Neural progenitor cell (in vitro differentiated cells): ENCODE data around the gene SPRED2. TPM values are rescaled to one million over a fixed set of nuclear protein-coding genes. Genes with fewer than 3 reads are reported as not detected.

Source experiments
- DNase-seq: peaks from one replicate; pipeline ENCODE4 v3.0.0-alpha.2; 2016; ENCODE audit warnings: low spot score
- H2AFZ ChIP-seq: fragments of 200-600 bp; sonication (generic); replicated peaks from 2 replicates; pipeline ENCODE4 v1.6.1; 2016; ENCODE audit warnings: antibody characterized with exemption
- H3F3A ChIP-seq: fragments of 200-600 bp; sonication (generic); 2 replicates; pipeline ENCODE4 v1.6.1; 2016; ENCODE audit warnings: antibody characterized with exemption, low read depth
- H3K27ac ChIP-seq: fragments of 200-600 bp; sonication (generic); 2 replicates; pipeline ENCODE4 v1.5.1; 2016; ENCODE audit warnings: mild to moderate bottlenecking
- H3K27me3 ChIP-seq: fragments of 200-600 bp; sonication (generic); 2 replicates; pipeline ENCODE4 v1.6.1; 2016; ENCODE audit warnings: mild to moderate bottlenecking, moderate library complexity
- H3K36me3 ChIP-seq: fragments of 200-600 bp; sonication (generic); 2 replicates; pipeline ENCODE4 v1.5.1; 2016
- H3K4me1 ChIP-seq: fragments of 200-600 bp; sonication (generic); 2 replicates; pipeline ENCODE4 v1.6.1; 2016; ENCODE audit warnings: mixed run types
- H3K4me2 ChIP-seq: fragments of 200-600 bp; sonication (generic); 2 replicates; pipeline ENCODE4 v1.6.1; 2016
- H3K4me3 ChIP-seq: fragments of 200-600 bp; sonication (generic); 2 replicates; pipeline ENCODE4 v1.5.1; 2016
- H3K79me2 ChIP-seq: fragments of 200-600 bp; sonication (generic); 2 replicates; pipeline ENCODE4 v1.6.1; 2016; ENCODE audit warnings: low read depth
- H3K9ac ChIP-seq: fragments of 200-600 bp; sonication (generic); 2 replicates; pipeline ENCODE4 v1.6.1; 2016
- H3K9me3 ChIP-seq: fragments of 200-600 bp; sonication (generic); 2 replicates; pipeline ENCODE4 v1.5.1; 2016; ENCODE audit warnings: low read depth
- H4K20me1 ChIP-seq: fragments of 200-600 bp; sonication (generic); 2 replicates; pipeline ENCODE4 v1.6.1; 2016; ENCODE audit warnings: low read depth
- H3K27ac Mint-ChIP-seq: 3 replicates; pipeline ENCODE4 v1.8.0; 2021; ENCODE audit warnings: mixed read lengths
- H3K27me3 Mint-ChIP-seq: 2 replicates; pipeline ENCODE4 v1.8.0; 2022; ENCODE audit warnings: low read depth, mild to moderate bottlenecking, inconsistent platforms, moderate library complexity, mixed read lengths; ENCODE audit not compliant: insufficient read depth
- H3K36me3 Mint-ChIP-seq: 3 replicates; pipeline ENCODE4 v1.8.0; 2021; ENCODE audit warnings: mixed read lengths
- H3K4me1 Mint-ChIP-seq: 3 replicates; pipeline ENCODE4 v1.8.0; 2021; ENCODE audit warnings: mixed read lengths
- H3K4me3 Mint-ChIP-seq: 3 replicates; pipeline ENCODE4 v1.8.0; 2021; ENCODE audit warnings: mild to moderate bottlenecking, moderate library complexity, mixed read lengths
- H3K9me3 Mint-ChIP-seq: 3 replicates; pipeline ENCODE4 v1.8.0; 2020; ENCODE audit warnings: mixed read lengths
- EZH2 ChIP-seq: fragments of 200-600 bp; sonication (generic); IDR thresholded peaks from 2 replicates; pipeline ENCODE4 v1.6.1; 2017; ENCODE audit warnings: antibody characterized with exemption, mild to moderate bottlenecking, moderate library complexity
- EZH2phosphoT487 ChIP-seq: fragments of 200-600 bp; sonication (generic); IDR thresholded peaks from 2 replicates; pipeline ENCODE4 v1.6.1; 2017; ENCODE audit warnings: antibody characterized with exemption
- total RNA-seq: library from RNA; depleted of rRNA; stranded (reverse); fragments of >200 nt; gene quantifications from 2 replicates; pipeline ENCODE4 v1.2.3, GENCODE V29; 2015; ENCODE audit warnings: low replicate concordance
- TF ChIP-seq, protein P1 (sequence below): fragments of 200-600 bp; sonication (generic); IDR thresholded peaks from 2 replicates; pipeline ENCODE4 v1.5.1; 2017; ENCODE audit warnings: antibody characterized with exemption, mild to moderate bottlenecking

Gene SPRED2
- total RNA-seq, 1 donor from 2014 or later = 11.6 TPM

- Mint-ChIP-seq H3K4me1 (peaks cover 52% of the 10 kb centered on the region), H3K36me3 (peaks cover 2% of the 10 kb centered on the region), H3K9me3 (no peaks in the 10 kb centered on the region), H3K27ac (no peak overlapping the region), H3K4me3 (no peak overlapping the region), H3K27me3 (peaks cover 4% of the 10 kb centered on the region)
- H4K20me1 ChIP-seq = peaks cover 22% of the 10 kb centered on the region
- DNase-seq = no peak
- TF ChIP-seq, protein P1, sequence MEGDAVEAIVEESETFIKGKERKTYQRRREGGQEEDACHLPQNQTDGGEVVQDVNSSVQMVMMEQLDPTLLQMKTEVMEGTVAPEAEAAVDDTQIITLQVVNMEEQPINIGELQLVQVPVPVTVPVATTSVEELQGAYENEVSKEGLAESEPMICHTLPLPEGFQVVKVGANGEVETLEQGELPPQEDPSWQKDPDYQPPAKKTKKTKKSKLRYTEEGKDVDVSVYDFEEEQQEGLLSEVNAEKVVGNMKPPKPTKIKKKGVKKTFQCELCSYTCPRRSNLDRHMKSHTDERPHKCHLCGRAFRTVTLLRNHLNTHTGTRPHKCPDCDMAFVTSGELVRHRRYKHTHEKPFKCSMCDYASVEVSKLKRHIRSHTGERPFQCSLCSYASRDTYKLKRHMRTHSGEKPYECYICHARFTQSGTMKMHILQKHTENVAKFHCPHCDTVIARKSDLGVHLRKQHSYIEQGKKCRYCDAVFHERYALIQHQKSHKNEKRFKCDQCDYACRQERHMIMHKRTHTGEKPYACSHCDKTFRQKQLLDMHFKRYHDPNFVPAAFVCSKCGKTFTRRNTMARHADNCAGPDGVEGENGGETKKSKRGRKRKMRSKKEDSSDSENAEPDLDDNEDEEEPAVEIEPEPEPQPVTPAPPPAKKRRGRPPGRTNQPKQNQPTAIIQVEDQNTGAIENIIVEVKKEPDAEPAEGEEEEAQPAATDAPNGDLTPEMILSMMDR = no peak
- TF ChIP-seq EZH2 (no peak), EZH2phosphoT487 (no peak)
- no peak overlapping the region for H3K27ac ChIP-seq
- no peaks in the 10 kb centered on the region for H3K9me3 ChIP-seq
- H3F3A ChIP-seq = peaks cover 47% of the 10 kb centered on the region
- no peaks in the 10 kb centered on the region for H3K79me2 ChIP-seq
- no peak overlapping the region for H3K4me3 ChIP-seq
- H3K36me3 ChIP-seq = no peaks in the 10 kb centered on the region
- H3K4me1 ChIP-seq = peaks cover 49% of the 10 kb centered on the region
- no peak overlapping the region for H3K9ac ChIP-seq
- no peak overlapping the region for H2AFZ ChIP-seq
- peak overlapping the region; percentile 61 for H3K4me2 ChIP-seq
- H3K27me3 ChIP-seq = peaks cover 61% of the 10 kb centered on the region
These were observed 154.5 kb downstream of the SPRED2 start for GRCh38 chr2:65277791-65278483.

DNA sequence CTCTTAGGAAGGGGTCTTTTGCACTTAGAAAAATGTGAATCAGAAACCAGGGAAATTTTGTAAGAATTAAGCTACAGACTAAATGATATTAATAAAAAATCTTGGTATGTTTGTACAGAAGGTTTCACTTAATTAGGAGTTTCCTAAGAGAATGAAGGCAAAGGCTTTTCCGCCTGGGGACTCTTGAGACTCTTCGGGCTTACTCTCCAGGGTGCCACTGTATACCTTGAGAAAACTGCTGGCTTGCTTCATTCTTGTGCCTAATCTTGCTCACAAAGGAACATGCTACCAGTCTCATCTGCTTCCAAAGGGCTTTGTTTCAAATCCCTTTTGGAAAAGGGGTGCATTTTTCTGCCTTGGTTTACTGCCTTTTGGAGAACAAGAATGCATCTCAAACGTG, 155.3 kb downstream of the SPRED2 start:
- Mint-ChIP-seq H3K27ac (no peak overlapping the region), H3K27me3 (peaks cover 4% of the 10 kb centered on the region), H3K4me1 (peaks cover 47% of the 10 kb centered on the region), H3K9me3 (no peaks in the 10 kb centered on the region), H3K36me3 (peaks cover 8% of the 10 kb centered on the region), H3K4me3 (peak overlapping the region; percentile 27)
- peak; percentile 37 for TF ChIP-seq EZH2phosphoT487
- TF ChIP-seq, protein P1 = no peak
- peaks cover 65% of the 10 kb centered on the region for H3K27me3 ChIP-seq
- H3K27ac ChIP-seq = no peak overlapping the region
- H3K9me3 ChIP-seq = no peaks in the 10 kb centered on the region
- no peak overlapping the region for H3K9ac ChIP-seq
- DNase-seq = peak; percentile 87
- peak overlapping the region; percentile 18 for H3K4me3 ChIP-seq
- peaks cover 22% of the 10 kb centered on the region for H4K20me1 ChIP-seq
- H3K79me2 ChIP-seq = no peaks in the 10 kb centered on the region
- peaks cover 43% of the 10 kb centered on the region for H3F3A ChIP-seq
- no peaks in the 10 kb centered on the region for H3K36me3 ChIP-seq
- H3K4me2 ChIP-seq = peak overlapping the region; percentile 61
- peaks cover 42% of the 10 kb centered on the region for H3K4me1 ChIP-seq
- H2AFZ ChIP-seq = no peak overlapping the region

DNA sequence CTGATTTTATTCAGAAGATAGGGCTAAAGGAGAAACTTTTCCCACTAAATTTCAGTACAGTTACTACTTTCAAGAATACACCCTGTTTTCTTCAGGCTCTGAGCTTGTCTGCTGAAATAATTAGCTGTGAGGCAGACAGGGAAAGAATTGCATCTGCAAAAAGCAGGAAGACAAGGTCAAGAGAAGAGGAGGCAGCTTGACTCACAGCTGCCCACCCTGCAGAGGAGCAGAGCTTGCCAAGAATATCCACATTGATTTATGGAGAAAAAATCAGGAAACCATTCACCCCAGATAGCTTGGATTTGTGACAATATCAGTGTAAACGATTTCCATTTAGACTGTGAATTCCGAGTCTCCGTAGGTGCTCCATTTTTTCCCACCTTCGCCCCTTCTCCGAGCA, 155.8 kb downstream of the SPRED2 start:
- H3K36me3 ChIP-seq = no peaks in the 10 kb centered on the region
- H3K79me2 ChIP-seq = no peaks in the 10 kb centered on the region
- H3K27me3 ChIP-seq = peaks cover 69% of the 10 kb centered on the region

More for the DNA sequence above, 155.8 kb downstream of the SPRED2 start:
- H3K4me1 ChIP-seq = peaks cover 41% of the 10 kb centered on the region
- H3K9ac ChIP-seq = no peak overlapping the region
- peaks cover 43% of the 10 kb centered on the region for H3F3A ChIP-seq
- H2AFZ ChIP-seq = no peak overlapping the region
- H4K20me1 ChIP-seq = peaks cover 22% of the 10 kb centered on the region
- Mint-ChIP-seq H3K4me1 (peaks cover 42% of the 10 kb centered on the region), H3K4me3 (no peak overlapping the region), H3K36me3 (peaks cover 10% of the 10 kb centered on the region), H3K9me3 (no peaks in the 10 kb centered on the region), H3K27me3 (peaks cover 4% of the 10 kb centered on the region), H3K27ac (peak overlapping the region; percentile 32)
- no peak for DNase-seq
- H3K27ac ChIP-seq = no peak overlapping the region
- no peaks in the 10 kb centered on the region for H3K9me3 ChIP-seq
- no peak overlapping the region for H3K4me3 ChIP-seq
- peak overlapping the region; percentile 61 for H3K4me2 ChIP-seq
- no peak for TF ChIP-seq EZH2phosphoT487
- TF ChIP-seq, protein P1 = no peak
- TF ChIP-seq EZH2 = no peak
